HepG2 (cell line): ENCODE results near the gene ARL4D. TPM values are rescaled to one million over a fixed set of nuclear protein-coding genes. Genes with fewer than 3 reads are reported as not detected.

ENCODE experiments used
- AGO1 ChIP-seq: fragments of 200-400 bp; formaldehyde crosslinking; IDR thresholded peaks from 2 replicates; pipeline ENCODE4 v1.6.1; 2017; ENCODE audit warnings: mild to moderate bottlenecking, low read depth, low read length, moderate library complexity; ENCODE audit not compliant: poor library complexity, severe bottlenecking
- CBFB ChIP-seq: sonication (generic); formaldehyde crosslinking; IDR thresholded peaks from 2 replicates; pipeline ENCODE4 v1.4.0; 2020; ENCODE audit warnings: missing genetic modification reagents
- FOXP1 ChIP-seq, 2 experiments: fragments of 450-650 bp in 1 of 2; IDR thresholded peaks; 2 replicates each; pipeline ENCODE4 v1.6.1; 2017 to 2018; ENCODE audit warnings: antibody characterized with exemption in 1 of 2
- GMEB2 ChIP-seq: IDR thresholded peaks from 2 replicates; pipeline ENCODE4 v1.6.1; 2016; ENCODE audit warnings: missing biosample characterization, missing genetic modification reagents, low read depth
- HNRNPK ChIP-seq: fragments of 200-400 bp; formaldehyde crosslinking; IDR thresholded peaks from 2 replicates; pipeline ENCODE4 v1.6.1; 2018; ENCODE audit warnings: low read length, low read depth, moderate library complexity, mild to moderate bottlenecking; ENCODE audit not compliant: poor library complexity, severe bottlenecking
- IRX3 ChIP-seq: sonication (generic); formaldehyde crosslinking; IDR thresholded peaks from 2 replicates; pipeline ENCODE4 v1.8.1; 2023; ENCODE audit warnings: mild to moderate bottlenecking, low read depth, missing genetic modification reagents, borderline replicate concordance
- ISX ChIP-seq: sonication (generic); formaldehyde crosslinking; conservative IDR thresholded peaks from 2 replicates; pipeline ENCODE4 v1.5.0; 2020; ENCODE audit warnings: missing genetic modification reagents
- KLF11 ChIP-seq: IDR thresholded peaks from 2 replicates; pipeline ENCODE4 v1.6.1; 2016; ENCODE audit warnings: missing compliant biosample characterization
- MTF2 ChIP-seq: sonication (generic); formaldehyde crosslinking; IDR thresholded peaks from 2 replicates; pipeline ENCODE4 v1.5.0; 2020; ENCODE audit warnings: missing genetic modification reagents, borderline replicate concordance
- PITX1 ChIP-seq: sonication (generic); formaldehyde crosslinking; IDR thresholded peaks from 2 replicates; pipeline ENCODE4 v1.5.1; 2020; ENCODE audit warnings: mild to moderate bottlenecking, missing genetic modification reagents
- SOX13 ChIP-seq, 3 experiments: fragments of 450-650 bp in 1 of 3; sonication (generic) in 1 of 3; formaldehyde crosslinking in 1 of 3; IDR thresholded peaks in 2 of 3; conservative IDR thresholded peaks in 1 of 3; 2 replicates each; pipeline versions ENCODE4 v1.5.0 to v1.6.1; 2016 to 2020; ENCODE audit warnings: antibody characterized with exemption in 1 of 3, mild to moderate bottlenecking in 1 of 3, missing compliant biosample characterization in 1 of 3, missing genetic modification reagents in 1 of 3, moderate library complexity in 1 of 3
- ZBTB33 ChIP-seq: sonication (generic); formaldehyde crosslinking; IDR thresholded peaks from 2 replicates; pipeline ENCODE4 v1.4.0; 2020; ENCODE audit warnings: missing genetic modification reagents
- ZNF251 ChIP-seq: sonication (generic); formaldehyde crosslinking; IDR thresholded peaks from 2 replicates; pipeline ENCODE4 v1.9.0; 2021; ENCODE audit warnings: mild to moderate bottlenecking, missing genetic modification reagents
- ZNF264 ChIP-seq: sonication (generic); formaldehyde crosslinking; IDR thresholded peaks from 2 replicates; pipeline ENCODE4 v1.4.0; 2020; ENCODE audit warnings: missing genetic modification reagents
- ZNF280B ChIP-seq: sonication (generic); formaldehyde crosslinking; IDR thresholded peaks from 2 replicates; pipeline ENCODE4 v1.5.0; 2020; ENCODE audit warnings: missing genetic modification reagents, mild to moderate bottlenecking, borderline replicate concordance
- ZNF33A ChIP-seq: sonication (generic); formaldehyde crosslinking; IDR thresholded peaks from 2 replicates; pipeline ENCODE4 v1.5.1; 2020; ENCODE audit warnings: missing genetic modification reagents, mild to moderate bottlenecking, moderate library complexity, borderline replicate concordance
- ZNF501 ChIP-seq: sonication (generic); formaldehyde crosslinking; IDR thresholded peaks from 2 replicates; pipeline ENCODE4 v1.5.1; 2020; ENCODE audit warnings: mild to moderate bottlenecking, moderate library complexity, missing genetic modification reagents
- ZNF616 ChIP-seq: sonication (generic); formaldehyde crosslinking; IDR thresholded peaks from 2 replicates; pipeline ENCODE4 v1.5.0; 2020; ENCODE audit warnings: low read depth, mild to moderate bottlenecking, missing genetic modification reagents
- ZNF777 ChIP-seq: sonication (generic); formaldehyde crosslinking; IDR thresholded peaks from 2 replicates; pipeline ENCODE4 v1.4.0; 2020; ENCODE audit warnings: missing genetic modification reagents
- polyA plus RNA-seq, 8 experiments: library from polyadenylated mRNA; depleted of rRNA in 3 of 8; stranded (reverse) in 7 of 8; unstranded in 1 of 8; fragments of >200 nt; fragmentation: Illumina TruSeq in 4 of 8; extraction: Trizol in 4 of 8; gene quantifications; 2 replicates each; pipeline versions ENCODE4 v1.2.1 to v1.2.3, GENCODE V29; 2011 to 2016; ENCODE audit warnings: low read depth in 4 of 8, missing spikeins in 1 of 8, mixed read lengths in 1 of 8; ENCODE audit not compliant: insufficient read depth in 1 of 8
- total RNA-seq, 5 experiments: library from RNA; depleted of rRNA; stranded (reverse); fragments of >200 nt; fragmentation: Illumina TruSeq; extraction: Trizol; gene quantifications; 2 replicates each; pipeline ENCODE4 v1.2.3, GENCODE V29; 2016; ENCODE audit warnings: low read depth in 1 of 5
- TF ChIP-seq, protein P1 (sequence below): sonication (generic); formaldehyde crosslinking; IDR thresholded peaks from 2 replicates; pipeline ENCODE4 v1.5.1; 2020; ENCODE audit warnings: mild to moderate bottlenecking, missing genetic modification reagents, moderate library complexity
- TF ChIP-seq, protein P2 (sequence below): sonication (generic); formaldehyde crosslinking; IDR thresholded peaks from 2 replicates; pipeline ENCODE4 v1.4.0; 2020; ENCODE audit warnings: missing genetic modification reagents, borderline replicate concordance

The ARL4D gene
- total and polyA plus RNA-seq, 2 of the 13 experiments (the other 11 are each of a cell fraction or from before 2014, with no cell fraction given) = 9.0 to 25.9 TPM

DNA sequence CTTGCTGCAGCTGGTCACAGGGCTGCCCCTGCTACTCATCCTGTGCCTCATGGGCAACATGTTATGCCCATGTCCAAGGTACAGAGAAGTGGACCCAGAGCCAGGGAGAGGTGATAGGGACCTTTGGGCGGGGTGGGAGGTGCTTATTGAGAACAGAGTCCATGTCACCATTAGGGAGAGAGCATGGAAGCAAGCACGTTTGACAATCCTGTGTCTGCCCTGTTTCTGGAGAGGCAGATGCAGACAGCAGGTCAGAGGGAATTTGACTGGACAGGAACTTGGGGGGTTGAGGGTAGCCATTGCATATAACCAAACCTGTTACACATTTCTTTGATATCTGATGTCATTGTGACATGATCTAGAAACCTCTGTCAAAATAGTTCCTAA lies 14.3 kb upstream of the ARL4D start (continued):
- TF ChIP-seq, protein P1, sequence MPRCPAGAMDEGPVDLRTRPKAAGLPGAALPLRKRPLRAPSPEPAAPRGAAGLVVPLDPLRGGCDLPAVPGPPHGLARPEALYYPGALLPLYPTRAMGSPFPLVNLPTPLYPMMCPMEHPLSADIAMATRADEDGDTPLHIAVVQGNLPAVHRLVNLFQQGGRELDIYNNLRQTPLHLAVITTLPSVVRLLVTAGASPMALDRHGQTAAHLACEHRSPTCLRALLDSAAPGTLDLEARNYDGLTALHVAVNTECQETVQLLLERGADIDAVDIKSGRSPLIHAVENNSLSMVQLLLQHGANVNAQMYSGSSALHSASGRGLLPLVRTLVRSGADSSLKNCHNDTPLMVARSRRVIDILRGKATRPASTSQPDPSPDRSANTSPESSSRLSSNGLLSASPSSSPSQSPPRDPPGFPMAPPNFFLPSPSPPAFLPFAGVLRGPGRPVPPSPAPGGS (CRISPR knock-in tag) = peak; percentile 61; the same call in 1 of the 2 replicates
- TF ChIP-seq CBFB (CRISPR knock-in tag) (no peak), GMEB2 (no peak), ZNF616 (CRISPR knock-in tag) (peak; percentile 63), KLF11 (CRISPR knock-in tag) (no peak; the same call in 1 of the 2 replicates), AGO1 (no peak), ISX (no peak), PITX1 (CRISPR knock-in tag) (peak; percentile 66; the same call in 1 of the 2 replicates), ZNF501 (CRISPR knock-in tag) (peak; percentile 74; the same call in 1 of the 2 replicates), ZNF264 (CRISPR knock-in tag) (0 out of 2 replicates have a peak, but pooled peaks have one; percentile 70), IRX3 (no peak), ZNF33A (no peak), MTF2 (CRISPR knock-in tag) (no peak), FOXP1 (IDR thresholded peaks at IDR 0.05) (no peak), FOXP1 (CRISPR knock-in tag; IDR thresholded peaks at IDR 0.05) (peak; percentile 68; the same call in 1 of the 2 replicates), ZNF251 (no peak), ZNF280B (CRISPR knock-in tag) (peak; percentile 80; the same call in 1 of the 2 replicates), ZBTB33 (CRISPR knock-in tag) (peak; percentile 62; the same call in 1 of the 2 replicates), HNRNPK (no peak), SOX13 (IDR thresholded peaks at IDR 0.05) (peak; percentile 55; the same call in 1 of the 2 replicates), SOX13 (CRISPR knock-in tag; conservative IDR thresholded peaks at IDR 0.05 in 1 of 2, IDR thresholded peaks at IDR 0.05 in 1 of 2) (peak in 1 of 2 experiments; percentile 37; a peak in 1 of 4 replicates), ZNF777 (CRISPR knock-in tag) (no peak)
- TF ChIP-seq, protein P2, sequence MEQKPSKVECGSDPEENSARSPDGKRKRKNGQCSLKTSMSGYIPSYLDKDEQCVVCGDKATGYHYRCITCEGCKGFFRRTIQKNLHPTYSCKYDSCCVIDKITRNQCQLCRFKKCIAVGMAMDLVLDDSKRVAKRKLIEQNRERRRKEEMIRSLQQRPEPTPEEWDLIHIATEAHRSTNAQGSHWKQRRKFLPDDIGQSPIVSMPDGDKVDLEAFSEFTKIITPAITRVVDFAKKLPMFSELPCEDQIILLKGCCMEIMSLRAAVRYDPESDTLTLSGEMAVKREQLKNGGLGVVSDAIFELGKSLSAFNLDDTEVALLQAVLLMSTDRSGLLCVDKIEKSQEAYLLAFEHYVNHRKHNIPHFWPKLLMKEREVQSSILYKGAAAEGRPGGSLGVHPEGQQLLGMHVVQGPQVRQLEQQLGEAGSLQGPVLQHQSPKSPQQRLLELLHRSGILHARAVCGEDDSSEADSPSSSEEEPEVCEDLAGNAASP (CRISPR knock-in tag) = peak; percentile 68; the same call in 1 of the 2 replicates
